ENCODE data around the gene ULK4. TPM values are rescaled to one million over a fixed set of nuclear protein-coding genes. Genes with fewer than 3 reads are reported as not detected.

Gene ULK4
- total and polyA plus RNA-seq, 2 of the 8 experiments (the other 6 are each of a cell fraction or from before 2014, with no cell fraction given) = 3.0 to 10.8 TPM

DNA sequence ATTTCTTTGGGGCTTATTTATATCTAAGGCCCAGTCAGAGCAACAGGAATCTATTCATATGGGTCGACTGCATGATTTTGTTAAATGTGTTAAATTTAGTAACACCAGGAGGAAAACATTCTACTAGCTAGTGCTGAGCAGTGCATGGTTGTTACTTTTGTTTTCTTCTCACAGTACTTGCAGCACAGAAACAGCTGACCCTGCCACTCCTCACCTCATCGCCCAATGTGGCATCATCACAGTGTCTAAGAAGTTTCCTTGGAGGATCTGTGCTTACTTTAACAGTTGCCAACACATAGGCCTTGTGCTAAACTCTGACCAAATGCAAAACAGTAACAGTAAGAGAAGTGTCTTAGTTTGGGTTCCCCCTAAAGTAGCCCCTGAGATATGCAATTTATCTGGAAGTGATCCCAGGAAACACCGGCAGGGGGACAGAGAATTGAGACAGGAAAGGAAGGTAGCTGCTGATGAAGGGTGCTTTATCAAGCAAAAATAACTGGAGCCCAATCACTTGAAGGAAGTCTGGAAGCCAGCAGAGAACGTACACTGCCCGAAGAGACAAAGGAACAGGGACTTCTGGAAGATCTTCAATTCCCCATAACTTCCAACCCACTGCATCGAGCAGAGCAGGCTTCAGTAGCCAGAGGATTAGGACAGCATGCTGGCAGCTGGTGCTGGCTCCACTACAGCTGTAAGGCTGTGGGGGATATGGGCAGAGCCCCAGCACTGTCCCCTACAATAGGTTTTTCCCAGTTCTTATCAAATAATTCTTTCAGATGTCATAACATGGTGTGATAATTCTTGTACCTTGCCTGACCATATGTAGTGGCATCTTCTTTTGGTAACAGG, 36.0 kb upstream of the ULK4 start:
- Histone ChIP-seq H3K79me2 (ENCODE audit: control insufficient read depth in 1 of 2, insufficient read depth in 2 of 2, low read length in 2 of 2) (no peaks in the 10 kb centered on the region), H3K56ac (replicated peaks; ENCODE audit: insufficient read length, low read depth, low read length) (no peak overlapping the region), H3K14ac (ENCODE audit: insufficient read length) (no peak overlapping the region), H3K4me1 (replicated peaks in 1 of 4; ENCODE audit: control insufficient read depth in 3 of 4, insufficient read depth in 4 of 4, low read length in 3 of 4) (peaks cover 0 to 2% (median under 1%) of the 10 kb centered on the region in 4 experiments; a peak in 3 of 7 replicates), H3K27me3 (replicated peaks in 1 of 4; ENCODE audit: control insufficient read depth in 3 of 4, extremely low read depth in 1 of 4, insufficient read depth in 3 of 4, low read length in 3 of 4) (no peaks in the 10 kb centered on the region), H4K8ac (ENCODE audit: extremely low read depth, insufficient read depth, low read length) (no peak overlapping the region), H4K5ac (ENCODE audit: insufficient read length, low read depth, low read length) (no peak overlapping the region), H3K9ac (replicated peaks in 1 of 4; ENCODE audit: extremely low read depth in 1 of 4, low read depth in 3 of 4, low read length in 3 of 4) (no peak overlapping the region), H2BK20ac (ENCODE audit: low read length) (no peak overlapping the region), H3K36me3 (ENCODE audit: control insufficient read depth in 2 of 4, insufficient read depth in 4 of 4, low read length in 3 of 4) (no peaks in the 10 kb centered on the region), H2BK12ac (ENCODE audit: low read depth, low read length) (no peak overlapping the region), H3K4me2 (ENCODE audit: insufficient read depth in 1 of 2, low read depth in 2 of 2, low read length in 2 of 2) (no peak overlapping the region), H2BK5ac (ENCODE audit: low read depth, low read length) (no peak overlapping the region), H3K9me3 (ENCODE audit: insufficient read depth in 2 of 2, low read depth in 1 of 2, low read length in 1 of 2) (peaks cover 0 to 3% of the 10 kb centered on the region in 2 experiments; a peak in 2 of 4 replicates), H3K4me3 (ENCODE audit: extremely low read depth in 1 of 4, insufficient read depth in 2 of 4, low read depth in 3 of 4, low read length in 4 of 4) (no peak overlapping the region), H3K79me1 (ENCODE audit: low read depth, low read length) (no peaks in the 10 kb centered on the region), H4K20me1 (replicated peaks in 1 of 2; ENCODE audit: control insufficient read depth in 1 of 2, insufficient read depth in 2 of 2, low read length in 2 of 2) (no peaks in the 10 kb centered on the region), H3K23me2 (ENCODE audit: low read depth, low read length) (no peaks in the 10 kb centered on the region), H4K91ac (replicated peaks; ENCODE audit: insufficient read length, low read length) (no peak overlapping the region), H3K4ac (replicated peaks; ENCODE audit: insufficient read length, low read depth, low read length) (no peak overlapping the region), H3K27ac (ENCODE audit: low read depth, low read length) (no peak overlapping the region), H2BK15ac (ENCODE audit: low read length) (no peak overlapping the region), H2BK120ac (replicated peaks; ENCODE audit: low read depth, low read length) (no peak overlapping the region), H2AK5ac (ENCODE audit: low read depth, low read length) (no peak overlapping the region), H2AFZ (ENCODE audit: low read length) (peak overlapping the region; percentile 94), H3K18ac (ENCODE audit: extremely low read depth, low read length) (no peak overlapping the region), H3K23ac (ENCODE audit: insufficient read length) (no peak overlapping the region)
- DNase-seq (ENCODE audit: low read depth in 1 of 2, low spot score in 2 of 2) (peak in 1 of 2 experiments; percentile 75), FAIRE-seq (peak; percentile 65)
- ChIA-PET CTCF (ENCODE audit: partially characterized antibody) (interaction anchor here (0.6 to 3.0 kb wide), 29 partner anchors 8 to 136 kb away, joined by 3 to 46 read pairs (median 4); partner anchors contain the start of gene ULK4), POLR2A (ENCODE audit: partially characterized antibody) (no interaction called here)
- WGBS, 2 experiments (ENCODE audit: extremely low coverage in 1 of 2, insufficient coverage in 1 of 2, insufficient read length in 1 of 2, insufficient replicate concordance in 2 of 2, low coverage in 1 of 2, low lambda C conversion rate in 2 of 2, missing lambda C conversion rate in 1 of 2) = 75% methylated on average over 6 of the region's 6 CpGs; no CpG with 5 or more reads in 1 of the 2 experiments
- TF ChIP-seq ZNF274 (IDR thresholded peaks at IDR 0.05; ENCODE audit: borderline replicate concordance, extremely low read depth, low read length) (no peak), CBX8 (IDR thresholded peaks at IDR 0.05; ENCODE audit: borderline replicate concordance, low read depth, low read length) (no peak), SRF (IDR thresholded peaks at IDR 0.05; ENCODE audit: low read depth, low read length) (no peak), POU5F1 (IDR thresholded peaks at IDR 0.05; ENCODE audit: low read depth, low read length) (no peak), TAF1 (IDR thresholded peaks at IDR 0.05; ENCODE audit: low read depth, low read length) (no peak), YY1 (IDR thresholded peaks at IDR 0.05; ENCODE audit: low read depth, low read length) (no peak), CTCF (IDR thresholded peaks at IDR 0.05; ENCODE audit: control extremely low read depth in 1 of 3, insufficient read depth in 1 of 3, low read depth in 1 of 3, low read length in 3 of 3) (peak in 2 of 3 experiments; percentile 50 to 68; a peak in 3 of 4 replicates), RAD21 (IDR thresholded peaks at IDR 0.05 in 1 of 2, conservative IDR thresholded peaks at IDR 0.05 in 1 of 2; ENCODE audit: low read depth in 2 of 2, low read length in 2 of 2) (peak; percentile 48 to 65), GABPA (IDR thresholded peaks at IDR 0.05; ENCODE audit: borderline replicate concordance, insufficient read depth, low read length) (no peak)

Data from H1 (cell line).